Gastroesophageal sphincter (tissue), 3 donors: ENCODE data around the gene SPATA31E1.

Source experiments
- POLR2A ChIP-seq, 2 donors: fragments of 450-650 bp; IDR thresholded peaks; one replicate each; pipeline ENCODE4 v1.6.1; 2017; ENCODE audit warnings: antibody characterized with exemption in 2 of 2, mild to moderate bottlenecking in 2 of 2, moderate library complexity in 1 of 2
- POLR2AphosphoS5 ChIP-seq: sonication (generic); formaldehyde crosslinking; IDR thresholded peaks from one replicate; pipeline ENCODE4 v1.6.1; 2017; ENCODE audit warnings: antibody characterized with exemption
- TF ChIP-seq, protein P1 (sequence below), 4 experiments: fragments of 200-600 bp in 2 of 4; fragments of 450-650 bp in 2 of 4; sonication (generic) in 1 of 4; IDR thresholded peaks; one replicate each; pipeline ENCODE4 v1.5.1; 2017 to 2019; ENCODE audit warnings: antibody characterized with exemption in 4 of 4, mild to moderate bottlenecking in 2 of 4, moderate library complexity in 2 of 4

DNA sequence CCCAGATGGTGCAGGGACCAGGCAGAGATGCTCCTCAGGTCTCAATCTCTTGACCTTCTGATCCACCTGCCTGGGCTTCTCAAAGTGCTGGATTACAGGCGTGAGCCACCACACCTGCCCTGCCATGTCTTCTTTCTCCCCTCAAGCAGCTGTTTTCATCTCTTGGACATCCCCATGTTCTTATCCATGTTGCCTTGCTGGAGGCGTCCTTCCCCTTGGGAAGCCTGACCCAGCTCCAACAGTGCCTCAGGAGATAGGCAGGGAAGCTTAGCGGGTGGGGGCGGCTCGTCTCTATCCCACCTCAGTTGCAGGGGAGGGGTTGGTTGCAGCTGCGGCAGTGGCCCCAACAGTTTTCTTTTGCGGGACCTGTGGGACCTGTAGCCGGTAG is 24.7 kb upstream of the SPATA31E1 start:
- TF ChIP-seq, protein P1, sequence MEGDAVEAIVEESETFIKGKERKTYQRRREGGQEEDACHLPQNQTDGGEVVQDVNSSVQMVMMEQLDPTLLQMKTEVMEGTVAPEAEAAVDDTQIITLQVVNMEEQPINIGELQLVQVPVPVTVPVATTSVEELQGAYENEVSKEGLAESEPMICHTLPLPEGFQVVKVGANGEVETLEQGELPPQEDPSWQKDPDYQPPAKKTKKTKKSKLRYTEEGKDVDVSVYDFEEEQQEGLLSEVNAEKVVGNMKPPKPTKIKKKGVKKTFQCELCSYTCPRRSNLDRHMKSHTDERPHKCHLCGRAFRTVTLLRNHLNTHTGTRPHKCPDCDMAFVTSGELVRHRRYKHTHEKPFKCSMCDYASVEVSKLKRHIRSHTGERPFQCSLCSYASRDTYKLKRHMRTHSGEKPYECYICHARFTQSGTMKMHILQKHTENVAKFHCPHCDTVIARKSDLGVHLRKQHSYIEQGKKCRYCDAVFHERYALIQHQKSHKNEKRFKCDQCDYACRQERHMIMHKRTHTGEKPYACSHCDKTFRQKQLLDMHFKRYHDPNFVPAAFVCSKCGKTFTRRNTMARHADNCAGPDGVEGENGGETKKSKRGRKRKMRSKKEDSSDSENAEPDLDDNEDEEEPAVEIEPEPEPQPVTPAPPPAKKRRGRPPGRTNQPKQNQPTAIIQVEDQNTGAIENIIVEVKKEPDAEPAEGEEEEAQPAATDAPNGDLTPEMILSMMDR (IDR thresholded peaks at IDR 0.05): no peak
- TF ChIP-seq POLR2A (IDR thresholded peaks at IDR 0.05) (no peak), POLR2AphosphoS5 (no peak)
